Upper lobe of left lung (tissue), 4 donors: ENCODE measurements around the gene SCAMP5.
A peak's percentile ranks its signal among the peaks of the same experiment; 100 is the strongest.

Source experiments
- CTCF ChIP-seq, 6 experiments: fragments of 450-650 bp in 4 of 6; fragments of 200-600 bp in 2 of 6; sonication (generic) in 2 of 6; IDR thresholded peaks; one replicate each; pipeline ENCODE4 v1.5.1; 2016 to 2019; ENCODE audit warnings: antibody characterized with exemption in 6 of 6
- EP300 ChIP-seq, 4 donors: sonication (generic); formaldehyde crosslinking; IDR thresholded peaks; one replicate each; pipeline ENCODE4 v1.5.1; 2017; ENCODE audit warnings: antibody characterized with exemption in 4 of 4, control low read depth in 2 of 4
- POLR2A ChIP-seq, 4 donors: fragments of 450-650 bp; IDR thresholded peaks; one replicate each; pipeline ENCODE4 v1.5.1; 2016 to 2017; ENCODE audit warnings: antibody characterized with exemption in 4 of 4, mild to moderate bottlenecking in 2 of 4

- TF ChIP-seq POLR2A (IDR thresholded peaks at IDR 0.05) (peak in 3 of 4 donors; percentile 61 to 96 (median 92)), CTCF (IDR thresholded peaks at IDR 0.05) (peak in 2 of 6 experiments; percentile 17 to 21), EP300 (IDR thresholded peaks at IDR 0.05) (no peak)
These were observed 28.0 kb downstream of the SCAMP5 start, which contains the start of gene PPCDC for GRCh38 chr15:75023181-75023871.
